Prostate gland (tissue), 2 donors: Measurements from ENCODE around the gene PSMF1.

Experiments used
- CTCF ChIP-seq, 4 experiments: fragments of 200-600 bp in 2 of 4; fragments of 450-650 bp in 2 of 4; sonication (generic) in 2 of 4; IDR thresholded peaks; 1 replicate in 3 of 4; 2 replicates in 1 of 4; pipeline ENCODE4 v1.5.1; 2016 to 2019; ENCODE audit warnings: antibody characterized with exemption in 4 of 4, mild to moderate bottlenecking in 2 of 4, moderate library complexity in 2 of 4
- POLR2A ChIP-seq: fragments of 450-650 bp; IDR thresholded peaks from one replicate; pipeline ENCODE4 v1.6.1; 2016; ENCODE audit warnings: antibody characterized with exemption, mild to moderate bottlenecking

GRCh38 chr20:1112908-1113307, 5.5 kb upstream of the PSMF1 start:
- TF ChIP-seq CTCF (IDR thresholded peaks at IDR 0.05) (no peak), POLR2A (no peak)
